Kidney (tissue), 2 donors: ENCODE measurements around the gene FBXO42. TPM values are rescaled to one million over a fixed set of nuclear protein-coding genes. Genes with fewer than 3 reads are reported as not detected.

ENCODE experiments used
- polyA plus RNA-seq: library from polyadenylated mRNA; stranded (reverse); fragments of 350-450 nt; fragmentation: Illumina TruSeq; extraction: RNeasy Lipid Tissue Mini Kit (QIAGEN cat#74804); gene quantifications from one replicate; pipeline ENCODE4 v1.2.3, GENCODE V29; 2014; ENCODE audit warnings: low read depth, low replicate concordance; ENCODE audit not compliant: insufficient read depth
- total RNA-seq: library from RNA; stranded (reverse); fragmentation: NEBNext Ultra II Directional; extraction: Animal tissue kit (Norgen Biotek cat#: 25700); gene quantifications from one replicate; pipeline ENCODE4 v1.2.1, GENCODE V29; 2021
- donor health status: DM: yes; HTN: yes; CAD: no.

The FBXO42 gene
- total and polyA plus RNA-seq, 2 donors from 2014 or later = 14.1 to 22.1 TPM

Other genes starting within 250 kb of the FBXO42 start
- 34.2 TPM for gene EPHA2, start 196.4 kb downstream of the FBXO42 start, total RNA-seq
- gene EPHA2, start 196.4 kb downstream of the FBXO42 start, polyA plus RNA-seq = 5.5 TPM
- 8.2 TPM for gene ARHGEF19, start 139.8 kb downstream of the FBXO42 start, total RNA-seq
- 3.5 TPM for gene ARHGEF19, start 139.8 kb downstream of the FBXO42 start, polyA plus RNA-seq
- gene CPLANE2, start 115.3 kb downstream of the FBXO42 start, total RNA-seq = 9.4 TPM
- 7.9 TPM for gene CPLANE2, start 115.3 kb downstream of the FBXO42 start, polyA plus RNA-seq
- gene SZRD1, start 14.8 kb upstream of the FBXO42 start, total RNA-seq = 127 TPM
- 77.3 TPM for gene SZRD1, start 14.8 kb upstream of the FBXO42 start, polyA plus RNA-seq
- gene SPATA21, start 84.9 kb upstream of the FBXO42 start, total RNA-seq = not detected
- gene SPATA21, start 84.9 kb upstream of the FBXO42 start, polyA plus RNA-seq = not detected
- 57.4 TPM for gene NECAP2, start 88.2 kb upstream of the FBXO42 start, total RNA-seq
- 49.9 TPM for gene NECAP2, start 88.2 kb upstream of the FBXO42 start, polyA plus RNA-seq
- 8,605 TPM for gene RNU1-1, start 161.8 kb upstream of the FBXO42 start, total RNA-seq
- gene RNU1-1, start 161.8 kb upstream of the FBXO42 start, polyA plus RNA-seq = 26.8 TPM